Adipocyte (in vitro differentiated cells): ENCODE data around the gene VANGL2.

Experiments
- DNase-seq: peaks from one replicate; pipeline ENCODE4 v3.0.0-alpha.2; 2015; ENCODE audit warnings: low read depth
- H3K27me3 ChIP-seq: replicated peaks from 2 replicates; pipeline ENCODE4 v1.7.0; 2013; ENCODE audit warnings: mild to moderate bottlenecking, low read length, moderate library complexity; ENCODE audit not compliant: control insufficient read depth, insufficient read depth
- H3K36me3 ChIP-seq: 2 replicates; pipeline ENCODE4 v1.7.0; 2013; ENCODE audit warnings: low read length, mild to moderate bottlenecking, moderate library complexity; ENCODE audit not compliant: control insufficient read depth, insufficient read depth, severe bottlenecking
- H3K4me1 ChIP-seq: 2 replicates; pipeline ENCODE4 v1.7.0; 2013; ENCODE audit warnings: mild to moderate bottlenecking, low read length, moderate library complexity; ENCODE audit not compliant: control insufficient read depth, insufficient read depth
- H3K4me3 ChIP-seq: 2 replicates; pipeline ENCODE4 v1.7.0; 2013; ENCODE audit warnings: mild to moderate bottlenecking, low read length, moderate library complexity
- H3K9ac ChIP-seq: 2 replicates; pipeline ENCODE4 v1.7.0; 2013; ENCODE audit warnings: mild to moderate bottlenecking, low read length, moderate library complexity
- H3K9me3 ChIP-seq: 2 replicates; pipeline ENCODE4 v1.7.0; 2013; ENCODE audit warnings: mild to moderate bottlenecking, low read length, moderate library complexity; ENCODE audit not compliant: control insufficient read depth

The VANGL2 gene

GRCh38 chr1:160420881-160421842 lies 20.8 kb downstream of the VANGL2 start:
- H3K4me1 ChIP-seq, result no peaks in the 10 kb centered on the region
- H3K9me3 ChIP-seq, result no peaks in the 10 kb centered on the region
- no peaks in the 10 kb centered on the region for H3K36me3 ChIP-seq
- no peak for DNase-seq
- no peak overlapping the region for H3K4me3 ChIP-seq
- peaks cover 29% of the 10 kb centered on the region for H3K27me3 ChIP-seq
- no peak overlapping the region for H3K9ac ChIP-seq

- Histone ChIP-seq H3K4me1 (no peaks in the 10 kb centered on the region), H3K4me3 (no peak overlapping the region), H3K9me3 (no peaks in the 10 kb centered on the region), H3K36me3 (no peaks in the 10 kb centered on the region), H3K27me3 (peaks cover 28% of the 10 kb centered on the region), H3K9ac (no peak overlapping the region)
- DNase-seq, result no peak
Observed at GRCh38 chr1:160421881-160422280, 21.5 kb downstream of the VANGL2 start.

GRCh38 chr1:160423966-160424365 lies 23.6 kb downstream of the VANGL2 start:
- H3K4me1 ChIP-seq, result no peaks in the 10 kb centered on the region
- H3K4me3 ChIP-seq, result no peak overlapping the region
- no peaks in the 10 kb centered on the region for H3K9me3 ChIP-seq
- H3K27me3 ChIP-seq, result peaks cover 20% of the 10 kb centered on the region
- no peaks in the 10 kb centered on the region for H3K36me3 ChIP-seq
- no peak overlapping the region for H3K9ac ChIP-seq
- DNase-seq, result no peak

- no peak overlapping the region for H3K4me3 ChIP-seq
- DNase-seq, result no peak
- H3K36me3 ChIP-seq, result no peaks in the 10 kb centered on the region
- H3K9me3 ChIP-seq, result no peaks in the 10 kb centered on the region
- no peak overlapping the region for H3K9ac ChIP-seq
- H3K27me3 ChIP-seq, result peaks cover 12% of the 10 kb centered on the region
- no peaks in the 10 kb centered on the region for H3K4me1 ChIP-seq
Observed at GRCh38 chr1:160425847-160426246, 25.5 kb downstream of the VANGL2 start.

GRCh38 chr1:160427625-160428024 lies 27.3 kb downstream of the VANGL2 start:
- H3K27me3 ChIP-seq, result peaks cover 10% of the 10 kb centered on the region
- H3K9ac ChIP-seq, result no peak overlapping the region
- no peaks in the 10 kb centered on the region for H3K4me1 ChIP-seq
- no peaks in the 10 kb centered on the region for H3K36me3 ChIP-seq
- no peaks in the 10 kb centered on the region for H3K9me3 ChIP-seq
- DNase-seq, result no peak
- H3K4me3 ChIP-seq, result no peak overlapping the region

- Histone ChIP-seq H3K4me3 (no peak overlapping the region), H3K27me3 (peaks cover 10% of the 10 kb centered on the region), H3K36me3 (no peaks in the 10 kb centered on the region), H3K9me3 (no peaks in the 10 kb centered on the region), H3K9ac (no peak overlapping the region), H3K4me1 (no peaks in the 10 kb centered on the region)
- DNase-seq, result no peak
Observed at GRCh38 chr1:160428053-160428452, 27.7 kb downstream of the VANGL2 start.

- Histone ChIP-seq H3K27me3 (peaks cover 12% of the 10 kb centered on the region), H3K9ac (no peak overlapping the region), H3K9me3 (no peaks in the 10 kb centered on the region), H3K4me3 (no peak overlapping the region), H3K4me1 (no peaks in the 10 kb centered on the region), H3K36me3 (no peaks in the 10 kb centered on the region)
- peak; percentile 58 for DNase-seq
Observed at GRCh38 chr1:160428655-160429054, 28.3 kb downstream of the VANGL2 start.

- Histone ChIP-seq H3K36me3 (no peaks in the 10 kb centered on the region), H3K9ac (no peak overlapping the region), H3K9me3 (no peaks in the 10 kb centered on the region), H3K4me3 (no peak overlapping the region), H3K27me3 (peaks cover 13% of the 10 kb centered on the region), H3K4me1 (no peaks in the 10 kb centered on the region)
- no peak for DNase-seq
Observed at GRCh38 chr1:160429125-160429561, 28.8 kb downstream of the VANGL2 start.

- no peaks in the 10 kb centered on the region for H3K9me3 ChIP-seq
- H3K9ac ChIP-seq, result no peak overlapping the region
- H3K36me3 ChIP-seq, result no peaks in the 10 kb centered on the region
- no peak overlapping the region for H3K4me3 ChIP-seq
- no peak for DNase-seq
- peaks cover 7% of the 10 kb centered on the region for H3K27me3 ChIP-seq
- H3K4me1 ChIP-seq, result no peaks in the 10 kb centered on the region
Observed at GRCh38 chr1:160429702-160430535, 29.6 kb downstream of the VANGL2 start.

- Histone ChIP-seq H3K27me3 (peaks cover 7% of the 10 kb centered on the region), H3K4me3 (no peak overlapping the region), H3K36me3 (no peaks in the 10 kb centered on the region), H3K9ac (no peak overlapping the region), H3K9me3 (no peaks in the 10 kb centered on the region), H3K4me1 (no peaks in the 10 kb centered on the region)
- DNase-seq, result no peak
Observed at GRCh38 chr1:160431006-160431405, 30.6 kb downstream of the VANGL2 start.

GRCh38 chr1:160431571-160431970 lies 31.2 kb downstream of the VANGL2 start:
- DNase-seq, result no peak

More at GRCh38 chr1:160431571-160431970, 31.2 kb downstream of the VANGL2 start:
- Histone ChIP-seq H3K27me3 (peaks cover 11% of the 10 kb centered on the region), H3K9me3 (no peaks in the 10 kb centered on the region), H3K4me3 (no peak overlapping the region), H3K36me3 (no peaks in the 10 kb centered on the region), H3K4me1 (no peaks in the 10 kb centered on the region), H3K9ac (no peak overlapping the region)
